BE2C (cell line): ENCODE measurements around the gene UBE3C.
"Not testable (repeated sequence)": the region's sequence is repeated elsewhere in the genome, so short reads cannot be mapped to it uniquely, and the experiment has no call there.

Source experiments
- DNase-seq: peaks from one replicate; pipeline ENCODE4 v3.0.0-alpha.2; 2020
- H3K27me3 ChIP-seq: fragments of 250-450 bp; sonication (Bioruptor Pico); 2 replicates; pipeline ENCODE4 v1.5.1; 2020; ENCODE audit warnings: mild to moderate bottlenecking
- H3K36me3 ChIP-seq: fragments of 250-450 bp; sonication (Bioruptor Pico); 2 replicates; pipeline ENCODE4 v1.5.1; 2020; ENCODE audit warnings: mild to moderate bottlenecking
- H3K4me1 ChIP-seq: fragments of 250-450 bp; sonication (Bioruptor Pico); 2 replicates; pipeline ENCODE4 v1.5.1; 2020
- H3K4me3 ChIP-seq: 2 replicates; pipeline ENCODE4 v1.5.1; 2011; ENCODE audit warnings: low read depth, low read length
- H3K9me3 ChIP-seq: fragments of 250-450 bp; sonication (Bioruptor Pico); 2 replicates; pipeline ENCODE4 v1.5.1; 2020
- CTCF ChIP-seq: IDR thresholded peaks from 2 replicates; pipeline ENCODE4 v1.5.1; 2012; ENCODE audit warnings: mild to moderate bottlenecking, low read depth, low read length

The UBE3C gene

GRCh38 chr7:157150882-157151281 is 12.2 kb downstream of the UBE3C start:
- H3K36me3 ChIP-seq: peaks cover 23% of the 10 kb centered on the region
- H3K4me3 ChIP-seq: no peak overlapping the region
- H3K27me3 ChIP-seq: no peaks in the 10 kb centered on the region
- peak; percentile 55 for DNase-seq
- no peak for TF ChIP-seq CTCF
- peaks cover 4% of the 10 kb centered on the region for H3K4me1 ChIP-seq
- no peaks in the 10 kb centered on the region for H3K9me3 ChIP-seq

GRCh38 chr7:157151626-157152339 is 13.1 kb downstream of the UBE3C start:
- H3K9me3 ChIP-seq: no peaks in the 10 kb centered on the region
- no peak overlapping the region for H3K4me3 ChIP-seq
- no peak for DNase-seq
- no peak for TF ChIP-seq CTCF
- peaks cover 15% of the 10 kb centered on the region for H3K36me3 ChIP-seq
- H3K4me1 ChIP-seq: peaks cover 4% of the 10 kb centered on the region
- no peaks in the 10 kb centered on the region for H3K27me3 ChIP-seq

GRCh38 chr7:157152391-157152937 is 13.7 kb downstream of the UBE3C start:
- Histone ChIP-seq H3K36me3 (peaks cover 11% of the 10 kb centered on the region), H3K27me3 (no peaks in the 10 kb centered on the region), H3K4me3 (no peak overlapping the region), H3K9me3 (no peaks in the 10 kb centered on the region), H3K4me1 (peaks cover 4% of the 10 kb centered on the region)
- DNase-seq: no peak
- no peak for TF ChIP-seq CTCF

GRCh38 chr7:157153260-157153659 is 14.5 kb downstream of the UBE3C start:
- DNase-seq: no peak
- Histone ChIP-seq H3K4me1 (peaks cover 4% of the 10 kb centered on the region), H3K9me3 (no peaks in the 10 kb centered on the region), H3K36me3 (peaks cover 8% of the 10 kb centered on the region), H3K27me3 (no peaks in the 10 kb centered on the region), H3K4me3 (no peak overlapping the region)
- TF ChIP-seq CTCF: no peak

GRCh38 chr7:157155959-157156358 is 17.2 kb downstream of the UBE3C start:
- TF ChIP-seq CTCF: no peak
- Histone ChIP-seq H3K27me3 (no peaks in the 10 kb centered on the region), H3K4me1 (peaks cover 13% of the 10 kb centered on the region), H3K9me3 (no peaks in the 10 kb centered on the region), H3K36me3 (peaks cover 5% of the 10 kb centered on the region), H3K4me3 (no peak overlapping the region)
- no peak for DNase-seq

GRCh38 chr7:157158400-157158799 is 19.7 kb downstream of the UBE3C start:
- Histone ChIP-seq H3K36me3 (no peaks in the 10 kb centered on the region; the same call in 1 of the 2 replicates), H3K27me3 (no peaks in the 10 kb centered on the region), H3K4me3 (no peak overlapping the region), H3K4me1 (peaks cover 13% of the 10 kb centered on the region), H3K9me3 (no peaks in the 10 kb centered on the region)
- DNase-seq: no peak
- TF ChIP-seq CTCF: no peak

GRCh38 chr7:157159537-157159936 is 20.8 kb downstream of the UBE3C start:
- not testable (repeated sequence) for H3K36me3 ChIP-seq, H3K9me3 ChIP-seq, H3K27me3 ChIP-seq, H3K4me3 ChIP-seq, DNase-seq
- H3K4me1 ChIP-seq: peaks cover 13% of the 10 kb centered on the region
